Mesenchymal stem cell (in vitro differentiated cells and primary cell): ENCODE measurements around the gene MTHFD1L.

ENCODE experiments used
- DNase-seq: peaks from one replicate; pipeline ENCODE4 v3.0.0-alpha.2; 2013
- H2AFZ ChIP-seq: one replicate; pipeline ENCODE4 v1.6.1; 2013; ENCODE audit warnings: low read depth, mild to moderate bottlenecking, control low read depth, inconsistent platforms, low read length, moderate library complexity
- H2AK5ac ChIP-seq: 2 replicates; pipeline ENCODE4 v1.6.1; 2013; ENCODE audit warnings: low read length, moderate library complexity, mild to moderate bottlenecking, inconsistent platforms; ENCODE audit not compliant: severe bottlenecking
- H2BK120ac ChIP-seq: one replicate; pipeline ENCODE4 v1.6.1; 2013; ENCODE audit warnings: low read depth, mild to moderate bottlenecking, inconsistent platforms, low read length, moderate library complexity
- H2BK12ac ChIP-seq, 2 experiments: one replicate each; pipeline ENCODE4 v1.6.1; 2013; ENCODE audit warnings: inconsistent platforms in 2 of 2, low read length in 2 of 2, mild to moderate bottlenecking in 2 of 2, moderate library complexity in 2 of 2, control low read depth in 1 of 2
- H2BK15ac ChIP-seq: one replicate; pipeline ENCODE4 v1.6.1; 2013; ENCODE audit warnings: mild to moderate bottlenecking, low read depth, inconsistent platforms; ENCODE audit not compliant: poor library complexity, severe bottlenecking
- H2BK5ac ChIP-seq: 2 replicates; pipeline ENCODE4 v1.6.1; 2013; ENCODE audit warnings: low read depth, mild to moderate bottlenecking, low read length, control low read depth, inconsistent platforms; ENCODE audit not compliant: poor library complexity, severe bottlenecking
- H3K14ac ChIP-seq, 2 experiments: one replicate each; pipeline ENCODE4 v1.6.1; 2013; ENCODE audit warnings: inconsistent platforms in 2 of 2, low read length in 2 of 2, control low read depth in 1 of 2, mild to moderate bottlenecking in 1 of 2, moderate library complexity in 1 of 2
- H3K18ac ChIP-seq, 2 experiments: one replicate each; pipeline ENCODE4 v1.6.1; 2013; ENCODE audit warnings: inconsistent platforms in 2 of 2, low read length in 2 of 2, control low read depth in 1 of 2, low read depth in 1 of 2, mild to moderate bottlenecking in 1 of 2
- H3K23ac ChIP-seq, 2 experiments: one replicate each; pipeline ENCODE4 v1.6.1; 2013; ENCODE audit warnings: inconsistent platforms in 2 of 2, low read length in 2 of 2, mild to moderate bottlenecking in 2 of 2, moderate library complexity in 2 of 2, control low read depth in 1 of 2
- H3K27ac ChIP-seq: 2 replicates; pipeline ENCODE4 v1.5.1; 2013; ENCODE audit warnings: mild to moderate bottlenecking, moderate library complexity, low read length, control low read depth, inconsistent platforms; ENCODE audit not compliant: poor library complexity, severe bottlenecking
- H3K27me3 ChIP-seq, 2 experiments: 2 replicates each; pipeline versions ENCODE4 v1.6.1 to v1.7.0; 2013; ENCODE audit warnings: low read length in 2 of 2, mild to moderate bottlenecking in 2 of 2, moderate library complexity in 2 of 2, control low read depth in 1 of 2, inconsistent platforms in 1 of 2; ENCODE audit not compliant: control insufficient read depth in 1 of 2, insufficient read depth in 1 of 2
- H3K36me3 ChIP-seq, 2 experiments: 2 replicates each; pipeline versions ENCODE4 v1.6.1 to v1.7.0; 2013; ENCODE audit warnings: low read length in 2 of 2, control low read depth in 1 of 2, inconsistent platforms in 1 of 2, low read depth in 1 of 2, mild to moderate bottlenecking in 1 of 2; ENCODE audit not compliant: insufficient read depth in 2 of 2, control insufficient read depth in 1 of 2
- H3K4ac ChIP-seq, 2 experiments: one replicate each; pipeline ENCODE4 v1.6.1; 2013; ENCODE audit warnings: inconsistent platforms in 2 of 2, low read length in 2 of 2, mild to moderate bottlenecking in 2 of 2, moderate library complexity in 2 of 2, control low read depth in 1 of 2, low read depth in 1 of 2
- H3K4me1 ChIP-seq: 2 replicates; pipeline ENCODE4 v1.6.1; 2013; ENCODE audit warnings: low read depth, low read length, control low read depth; ENCODE audit not compliant: control insufficient read depth, insufficient read depth
- H3K4me2 ChIP-seq: 2 replicates; pipeline ENCODE4 v1.6.1; 2013; ENCODE audit warnings: low read length, mild to moderate bottlenecking, inconsistent platforms; ENCODE audit not compliant: poor library complexity, severe bottlenecking
- H3K4me3 ChIP-seq, 2 experiments: 2 replicates each; pipeline versions ENCODE4 v1.5.1 to v1.7.0; 2013; ENCODE audit warnings: low read length in 2 of 2, mild to moderate bottlenecking in 2 of 2, control low read depth in 1 of 2, low read depth in 1 of 2; ENCODE audit not compliant: insufficient read depth in 1 of 2
- H3K79me1 ChIP-seq: replicated peaks from 2 replicates; pipeline ENCODE4 v1.6.1; 2013; ENCODE audit warnings: mild to moderate bottlenecking, control low read depth, low read length, inconsistent platforms; ENCODE audit not compliant: poor library complexity, severe bottlenecking
- H3K9ac ChIP-seq: 2 replicates; pipeline ENCODE4 v1.7.0; 2013; ENCODE audit warnings: mild to moderate bottlenecking, low read length, moderate library complexity
- H3K9me3 ChIP-seq: 2 replicates; pipeline ENCODE4 v1.7.0; 2013; ENCODE audit warnings: mild to moderate bottlenecking, low read length; ENCODE audit not compliant: control insufficient read depth
- H4K8ac ChIP-seq: one replicate; pipeline ENCODE4 v1.6.1; 2013; ENCODE audit warnings: inconsistent platforms, mild to moderate bottlenecking, low read length, moderate library complexity
- H4K91ac ChIP-seq: one replicate; pipeline ENCODE4 v1.6.1; 2013; ENCODE audit warnings: mild to moderate bottlenecking, low read length, inconsistent platforms
- WGBS: methylation state at CpG from one replicate; pipeline ENCODE4 v1.1.7; 2013; ENCODE audit warnings: mixed read lengths; 5-methylcytosine and 5-hydroxymethylcytosine counted together

Gene MTHFD1L

DNA sequence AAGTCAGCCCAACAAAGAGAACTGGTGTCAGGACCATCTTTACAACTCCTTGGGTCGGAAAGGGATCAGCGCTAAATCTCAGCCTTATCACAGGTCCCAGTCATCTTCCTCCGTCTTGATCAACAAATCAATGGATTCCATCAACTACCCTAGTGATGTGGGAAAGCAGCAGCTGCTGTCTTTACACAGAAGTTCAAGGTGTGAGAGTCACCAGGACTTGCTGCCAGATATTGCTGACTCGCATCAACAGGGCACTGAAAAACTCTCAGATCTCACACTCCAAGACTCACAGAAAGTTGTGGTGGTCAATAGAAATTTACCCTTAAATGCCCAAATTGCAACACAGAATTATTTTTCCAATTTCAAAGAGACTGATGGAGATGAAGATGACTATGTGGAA is 25.3 kb upstream of the MTHFD1L start:
- H2AK5ac ChIP-seq = no peak overlapping the region
- H3K4me2 ChIP-seq = no peak overlapping the region
- H3K9me3 ChIP-seq = no peaks in the 10 kb centered on the region
- no peak overlapping the region for H3K27ac ChIP-seq
- no peak overlapping the region for H4K91ac ChIP-seq
- H3K23ac ChIP-seq = no peak overlapping the region
- no peak overlapping the region for H3K4ac ChIP-seq
- H3K4me3 ChIP-seq = no peak overlapping the region
- H3K27me3 ChIP-seq = no peaks in the 10 kb centered on the region
- no peak overlapping the region for H2AFZ ChIP-seq
- no peak overlapping the region for H3K14ac ChIP-seq
- DNase-seq = no peak
- WGBS = 98% methylated on average over 4 of the region's 4 CpGs
- H2BK120ac ChIP-seq = no peak overlapping the region
- no peak overlapping the region for H3K18ac ChIP-seq
- no peak overlapping the region for H2BK5ac ChIP-seq
- H2BK12ac ChIP-seq = no peak overlapping the region
- peaks cover 0 to 6% of the 10 kb centered on the region in 2 experiments for H3K36me3 ChIP-seq
- no peak overlapping the region for H2BK15ac ChIP-seq
- peaks cover 9% of the 10 kb centered on the region for H3K79me1 ChIP-seq
- no peak overlapping the region for H3K9ac ChIP-seq
- H3K4me1 ChIP-seq = no peaks in the 10 kb centered on the region
- H4K8ac ChIP-seq = no peak overlapping the region

DNA sequence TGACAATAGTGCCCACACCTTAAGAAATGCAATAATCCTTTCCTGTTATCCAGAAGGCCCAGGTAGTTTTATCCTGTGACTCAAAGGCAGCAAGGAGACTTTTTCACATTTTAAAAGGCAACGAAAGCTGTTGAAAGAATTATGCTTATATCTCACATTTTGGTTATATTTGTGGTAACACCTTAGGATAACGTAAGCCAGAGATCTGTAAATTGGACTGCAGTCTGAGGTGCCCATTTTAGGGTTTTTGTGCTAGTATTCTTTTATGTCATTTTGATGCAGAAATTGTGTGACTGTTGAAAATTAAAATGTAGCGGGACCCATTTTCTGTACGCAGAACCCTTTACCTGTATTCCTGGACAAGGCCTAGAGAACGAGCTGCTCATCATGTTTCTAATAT is 24.3 kb upstream of the MTHFD1L start:
- Histone ChIP-seq H2BK5ac (no peak overlapping the region), H2AFZ (no peak overlapping the region), H3K14ac (no peak overlapping the region), H3K36me3 (peaks cover 0 to 6% of the 10 kb centered on the region in 2 experiments), H3K27me3 (no peaks in the 10 kb centered on the region), H2BK15ac (no peak overlapping the region), H2AK5ac (no peak overlapping the region), H3K9me3 (no peaks in the 10 kb centered on the region), H3K4me2 (no peak overlapping the region), H2BK120ac (no peak overlapping the region), H3K4ac (no peak overlapping the region), H3K27ac (no peak overlapping the region), H3K4me3 (no peak overlapping the region), H4K91ac (no peak overlapping the region), H4K8ac (no peak overlapping the region), H3K23ac (no peak overlapping the region), H3K4me1 (no peaks in the 10 kb centered on the region), H3K79me1 (peaks cover 12% of the 10 kb centered on the region), H2BK12ac (no peak overlapping the region), H3K18ac (no peak overlapping the region), H3K9ac (no peak overlapping the region)
- WGBS = 98% methylated on average over 4 of the region's 5 CpGs
- DNase-seq = no peak

- Histone ChIP-seq H3K4me3 (no peak overlapping the region), H3K4me2 (no peak overlapping the region), H3K79me1 (peaks cover 17% of the 10 kb centered on the region), H3K18ac (no peak overlapping the region), H3K9me3 (no peaks in the 10 kb centered on the region), H4K8ac (no peak overlapping the region), H2BK15ac (no peak overlapping the region), H3K23ac (no peak overlapping the region), H3K27me3 (no peaks in the 10 kb centered on the region), H3K4ac (no peak overlapping the region), H2BK12ac (no peak overlapping the region), H2BK5ac (no peak overlapping the region), H3K14ac (no peak overlapping the region), H2BK120ac (no peak overlapping the region), H3K4me1 (peaks cover 1% of the 10 kb centered on the region), H3K9ac (no peak overlapping the region), H4K91ac (no peak overlapping the region), H2AK5ac (no peak overlapping the region), H3K36me3 (peaks cover 0 to 6% of the 10 kb centered on the region in 2 experiments), H2AFZ (no peak overlapping the region), H3K27ac (no peak overlapping the region)
- 83% methylated on average over 2 of the region's 3 CpGs for WGBS
- DNase-seq = no peak
Measured at GRCh38 chr6:150841697-150842096, 23.8 kb upstream of the MTHFD1L start.

DNA sequence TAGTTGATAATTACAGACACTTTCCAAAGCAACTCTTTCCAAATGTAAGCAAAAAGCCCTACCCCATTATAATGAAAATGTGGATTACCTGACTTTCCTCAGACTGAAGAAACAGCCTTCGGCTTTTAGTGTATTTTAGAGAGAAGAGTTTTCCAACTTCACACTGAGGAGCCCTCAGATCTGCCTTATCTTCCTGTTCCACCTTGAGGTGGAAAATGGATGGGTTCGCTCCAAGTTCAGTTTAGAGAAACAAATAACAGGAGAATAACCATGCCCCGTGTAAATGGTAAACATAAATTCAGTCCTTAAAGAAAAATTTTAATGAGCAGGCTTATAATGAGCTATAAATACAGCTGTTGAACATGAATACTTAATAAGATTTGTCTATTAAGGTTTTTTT is 21.1 kb upstream of the MTHFD1L start:
- H3K9me3 ChIP-seq = no peaks in the 10 kb centered on the region

More for the DNA sequence above, 21.1 kb upstream of the MTHFD1L start:
- Histone ChIP-seq H3K14ac (no peak overlapping the region), H3K27ac (no peak overlapping the region), H3K79me1 (peaks cover 23% of the 10 kb centered on the region), H3K23ac (no peak overlapping the region), H3K9ac (no peak overlapping the region), H2BK120ac (no peak overlapping the region), H3K27me3 (no peaks in the 10 kb centered on the region), H3K4me1 (peaks cover 1% of the 10 kb centered on the region), H2BK5ac (no peak overlapping the region), H4K8ac (no peak overlapping the region), H2AK5ac (no peak overlapping the region), H2AFZ (no peak overlapping the region), H2BK15ac (no peak overlapping the region), H3K4me2 (no peak overlapping the region), H4K91ac (no peak overlapping the region), H3K18ac (no peak overlapping the region), H3K4me3 (no peak overlapping the region), H3K4ac (no peak overlapping the region), H2BK12ac (no peak overlapping the region), H3K36me3 (peaks cover 0 to 6% of the 10 kb centered on the region in 2 experiments)
- DNase-seq = no peak
- WGBS = 100% methylated on average over 1 of the region's 3 CpGs
